Fibroblast of mammary gland (primary cell): ENCODE data around the gene COG1.

ENCODE experiments used
- DNase-seq: peaks from one replicate; pipeline ENCODE4 v3.0.0-alpha.2; 2010; ENCODE audit warnings: low read depth
- H3K4me3 ChIP-seq: 2 replicates; pipeline ENCODE4 v1.5.1; 2011; ENCODE audit warnings: low read depth, mild to moderate bottlenecking, low read length, moderate library complexity; ENCODE audit not compliant: control insufficient read depth
- TF ChIP-seq, protein P1 (sequence below): conservative IDR thresholded peaks from 2 replicates; pipeline ENCODE4 v1.5.1; 2011; ENCODE audit warnings: low read depth, low read length, inconsistent platforms; ENCODE audit not compliant: control insufficient read depth, insufficient read depth

Gene COG1

DNA sequence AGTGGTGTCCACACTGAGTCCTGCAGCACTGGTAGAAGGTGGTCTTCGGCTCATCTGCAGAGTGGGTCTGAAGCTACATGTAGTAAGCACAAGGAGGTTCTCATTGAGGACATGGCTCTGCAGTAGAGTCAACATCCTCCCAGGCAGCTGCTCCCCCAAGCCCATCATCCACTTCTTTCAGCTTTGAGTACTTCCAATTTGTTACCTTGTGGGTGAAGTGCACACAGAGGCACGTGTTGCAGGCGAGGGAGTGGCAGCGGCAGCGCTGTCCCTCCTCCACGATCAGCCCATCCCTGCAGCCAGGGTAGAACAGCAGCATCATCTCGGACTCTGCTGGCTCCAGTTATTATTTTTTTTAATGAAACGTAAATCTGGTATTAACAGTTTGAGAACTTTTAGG lies 29.8 kb upstream of the COG1 start:
- H3K4me3 ChIP-seq, result no peak overlapping the region
- TF ChIP-seq, protein P1, sequence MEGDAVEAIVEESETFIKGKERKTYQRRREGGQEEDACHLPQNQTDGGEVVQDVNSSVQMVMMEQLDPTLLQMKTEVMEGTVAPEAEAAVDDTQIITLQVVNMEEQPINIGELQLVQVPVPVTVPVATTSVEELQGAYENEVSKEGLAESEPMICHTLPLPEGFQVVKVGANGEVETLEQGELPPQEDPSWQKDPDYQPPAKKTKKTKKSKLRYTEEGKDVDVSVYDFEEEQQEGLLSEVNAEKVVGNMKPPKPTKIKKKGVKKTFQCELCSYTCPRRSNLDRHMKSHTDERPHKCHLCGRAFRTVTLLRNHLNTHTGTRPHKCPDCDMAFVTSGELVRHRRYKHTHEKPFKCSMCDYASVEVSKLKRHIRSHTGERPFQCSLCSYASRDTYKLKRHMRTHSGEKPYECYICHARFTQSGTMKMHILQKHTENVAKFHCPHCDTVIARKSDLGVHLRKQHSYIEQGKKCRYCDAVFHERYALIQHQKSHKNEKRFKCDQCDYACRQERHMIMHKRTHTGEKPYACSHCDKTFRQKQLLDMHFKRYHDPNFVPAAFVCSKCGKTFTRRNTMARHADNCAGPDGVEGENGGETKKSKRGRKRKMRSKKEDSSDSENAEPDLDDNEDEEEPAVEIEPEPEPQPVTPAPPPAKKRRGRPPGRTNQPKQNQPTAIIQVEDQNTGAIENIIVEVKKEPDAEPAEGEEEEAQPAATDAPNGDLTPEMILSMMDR, result no peak
- no peak for DNase-seq

DNA sequence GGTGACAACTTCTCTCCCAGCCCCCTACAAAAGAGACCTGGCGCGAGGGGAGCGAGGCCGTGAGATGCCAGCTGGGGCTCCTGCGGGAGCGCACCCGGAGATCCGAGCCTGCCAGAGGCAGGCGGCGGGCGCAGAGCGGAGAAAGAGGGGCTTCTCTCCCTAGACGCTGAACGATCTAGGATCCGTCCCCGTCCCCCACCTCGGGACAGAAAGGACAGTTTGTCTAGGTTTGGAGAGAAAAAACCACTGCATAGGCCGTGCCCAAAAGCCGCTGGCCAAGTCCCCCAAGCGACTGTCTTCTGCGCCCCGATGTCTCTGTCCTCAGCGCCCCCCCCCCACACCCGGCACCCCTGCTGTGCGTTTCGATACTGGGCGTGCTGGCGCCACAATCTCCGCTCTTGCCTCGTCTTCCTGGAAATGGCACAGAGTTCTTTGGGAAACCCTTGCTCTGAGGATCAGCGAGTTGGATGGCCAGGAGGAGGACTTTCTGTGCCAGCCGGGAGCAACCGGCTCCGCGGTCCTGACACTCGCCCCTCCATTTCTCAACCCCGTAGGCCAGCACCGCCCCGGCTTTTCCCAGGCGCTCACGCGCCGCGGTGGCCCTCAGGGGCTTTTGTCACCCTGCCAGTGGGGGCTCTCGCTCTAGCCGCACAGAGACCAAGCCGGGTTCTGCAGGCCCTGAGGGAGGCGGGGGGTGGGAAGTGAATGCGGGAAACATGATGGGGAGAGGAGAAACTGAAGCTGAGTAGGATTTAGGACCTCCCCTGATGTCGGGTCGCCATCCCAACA lies 27.0 kb upstream of the COG1 start:
- TF ChIP-seq, protein P1, result no peak
- no peak for DNase-seq
- H3K4me3 ChIP-seq, result peak overlapping the region; percentile 17

DNA sequence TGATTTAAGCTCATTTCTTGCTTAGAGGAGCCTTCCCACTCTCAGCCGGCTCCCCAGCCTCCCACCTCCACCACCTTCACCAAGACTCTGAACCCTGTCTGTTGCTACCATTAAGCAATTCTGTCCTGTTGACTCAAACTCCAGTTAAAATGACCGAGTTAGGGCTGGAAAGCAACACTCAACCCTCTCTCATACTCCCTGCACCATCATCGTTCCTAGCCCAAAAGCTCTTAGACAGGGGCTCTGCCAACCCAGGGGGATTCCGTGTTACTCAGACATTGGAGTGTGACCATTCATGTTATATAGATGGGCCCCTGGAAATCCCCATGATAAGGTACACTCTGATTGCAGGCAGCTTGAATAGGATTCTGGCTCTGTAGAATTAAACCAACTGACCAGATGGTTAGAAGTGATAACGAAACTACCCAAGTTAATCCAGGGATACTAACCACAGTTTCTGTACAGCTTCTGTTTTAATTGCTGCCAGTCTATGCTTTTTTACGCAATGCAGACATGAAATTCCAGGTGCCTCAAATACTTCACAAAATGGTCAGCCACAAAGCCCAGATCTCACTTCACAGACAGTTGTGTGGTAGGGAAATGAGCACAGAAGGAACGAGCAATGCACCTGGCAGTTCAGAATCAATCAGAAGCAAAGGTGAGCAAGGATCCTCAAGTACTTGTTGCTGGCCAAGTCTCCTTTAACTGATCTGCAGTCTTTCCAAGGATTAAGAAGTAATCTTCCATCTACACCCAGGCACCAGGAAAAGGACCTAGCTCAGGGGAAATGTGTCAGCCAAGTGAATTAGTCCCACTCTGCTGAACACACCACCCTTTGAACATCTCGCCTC lies 25.9 kb upstream of the COG1 start:
- no peak for DNase-seq
- TF ChIP-seq, protein P1, result no peak
- H3K4me3 ChIP-seq, result no peak overlapping the region

DNA sequence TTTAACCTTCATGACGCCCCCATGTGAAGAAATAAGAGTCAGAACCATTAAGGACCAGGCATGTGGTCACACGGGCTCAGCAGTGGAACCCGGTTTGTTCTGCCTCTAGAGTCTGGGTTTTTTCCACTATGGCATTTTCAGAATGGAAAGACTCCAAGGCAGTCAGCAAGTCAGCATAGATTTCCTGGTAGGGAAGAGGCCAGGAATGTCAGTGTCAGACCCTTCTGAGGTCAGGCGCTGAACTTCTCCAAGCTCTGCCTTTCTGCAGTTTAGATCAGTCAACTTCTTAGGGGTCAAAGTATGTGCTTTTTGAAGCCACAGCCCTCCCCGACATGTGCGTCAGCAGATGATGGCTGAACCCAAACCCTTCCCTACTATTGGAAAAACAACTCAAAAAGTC lies 24.2 kb upstream of the COG1 start:
- DNase-seq, result no peak
- TF ChIP-seq, protein P1, result no peak
- no peak overlapping the region for H3K4me3 ChIP-seq

DNA sequence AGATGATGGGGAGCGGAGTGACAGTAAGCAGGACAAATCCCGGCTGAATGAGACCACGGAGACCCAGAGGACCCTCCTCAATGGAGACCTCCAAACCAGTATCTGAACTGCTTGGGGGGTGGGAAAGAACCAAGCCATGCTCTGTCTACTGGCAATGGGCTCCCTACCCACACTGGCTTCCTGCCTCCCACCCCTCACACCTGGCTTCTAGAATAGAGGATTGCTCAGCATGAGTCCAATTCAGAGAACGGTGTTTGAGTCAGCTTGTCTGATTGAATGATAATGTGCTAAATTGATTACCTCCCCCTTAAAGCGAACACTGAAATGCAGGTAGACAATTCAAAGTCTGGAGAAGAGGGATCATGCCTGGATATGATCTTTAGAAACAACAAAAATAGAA lies 22.5 kb upstream of the COG1 start:
- DNase-seq, result no peak
- TF ChIP-seq, protein P1, result no peak
- H3K4me3 ChIP-seq, result no peak overlapping the region

DNA sequence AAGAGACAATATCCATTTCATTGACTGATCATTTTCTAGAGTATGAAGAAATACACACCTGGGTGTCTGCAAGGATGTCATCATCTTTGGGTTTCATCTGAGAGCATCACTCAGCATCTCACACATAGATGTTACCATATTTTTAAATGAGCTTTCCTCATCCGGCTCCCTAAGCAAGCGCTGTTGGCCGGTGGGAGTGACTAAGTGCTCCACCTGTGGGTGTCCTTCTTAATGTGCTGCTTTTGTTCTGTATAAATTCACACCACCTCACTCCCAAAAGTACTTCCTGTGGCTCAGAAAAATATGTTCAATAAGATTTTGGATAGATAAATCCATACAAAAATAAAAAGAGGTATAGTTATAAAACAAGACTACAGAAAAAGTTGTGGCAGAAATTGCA lies 20.6 kb upstream of the COG1 start:
- DNase-seq, result no peak
- H3K4me3 ChIP-seq, result no peak overlapping the region
- TF ChIP-seq, protein P1, result no peak
